ENCODE data around the gene ERCC6L.
"Not testable (repeated sequence)": the region's sequence is repeated elsewhere in the genome, so short reads cannot be mapped to it uniquely, and the experiment has no call there.

The ERCC6L gene

DNA sequence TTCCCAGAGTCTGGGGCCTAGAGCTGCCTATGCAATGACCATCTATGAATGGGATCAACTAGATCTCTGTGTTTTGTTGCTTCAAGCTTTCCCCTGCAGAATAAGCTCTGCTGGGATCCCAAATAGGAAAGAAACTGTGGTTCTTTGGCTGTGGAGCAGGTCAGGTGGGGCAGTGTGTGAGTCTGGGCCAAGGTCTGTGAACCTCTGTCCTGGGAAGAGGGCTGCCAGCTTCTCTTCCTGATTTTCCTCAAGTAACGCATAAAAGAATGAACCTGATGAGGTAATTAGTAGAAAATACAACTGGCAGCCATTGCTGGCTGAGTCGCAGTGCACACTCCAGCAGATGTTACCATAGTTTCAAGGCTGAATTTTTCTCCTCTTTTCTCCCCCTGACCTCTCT is 61.8 kb downstream of the ERCC6L start:
- no peak for DNase-seq (ENCODE audit: low read depth in 2 of 3, low spot score in 2 of 3)

DNA sequence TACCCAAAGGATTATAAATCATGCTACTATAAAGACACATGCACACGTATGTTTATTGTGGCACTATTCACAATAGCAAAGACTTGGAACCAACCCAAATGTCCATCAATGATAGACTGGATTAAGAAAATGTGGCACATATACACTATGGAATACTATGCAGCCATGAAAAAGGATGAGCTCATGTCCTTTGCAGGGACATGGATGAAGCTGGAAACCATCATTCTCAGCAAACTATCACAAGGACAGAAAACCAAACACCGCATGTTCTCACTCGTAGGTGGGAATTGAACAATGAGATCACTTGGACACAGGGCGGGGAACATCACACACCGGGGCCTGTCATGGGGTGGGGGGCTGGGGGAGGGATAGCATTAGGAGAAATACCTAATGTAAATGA is 62.5 kb downstream of the ERCC6L start:
- not testable (repeated sequence) for DNase-seq (ENCODE audit: low read depth in 2 of 3, low spot score in 2 of 3)

DNA sequence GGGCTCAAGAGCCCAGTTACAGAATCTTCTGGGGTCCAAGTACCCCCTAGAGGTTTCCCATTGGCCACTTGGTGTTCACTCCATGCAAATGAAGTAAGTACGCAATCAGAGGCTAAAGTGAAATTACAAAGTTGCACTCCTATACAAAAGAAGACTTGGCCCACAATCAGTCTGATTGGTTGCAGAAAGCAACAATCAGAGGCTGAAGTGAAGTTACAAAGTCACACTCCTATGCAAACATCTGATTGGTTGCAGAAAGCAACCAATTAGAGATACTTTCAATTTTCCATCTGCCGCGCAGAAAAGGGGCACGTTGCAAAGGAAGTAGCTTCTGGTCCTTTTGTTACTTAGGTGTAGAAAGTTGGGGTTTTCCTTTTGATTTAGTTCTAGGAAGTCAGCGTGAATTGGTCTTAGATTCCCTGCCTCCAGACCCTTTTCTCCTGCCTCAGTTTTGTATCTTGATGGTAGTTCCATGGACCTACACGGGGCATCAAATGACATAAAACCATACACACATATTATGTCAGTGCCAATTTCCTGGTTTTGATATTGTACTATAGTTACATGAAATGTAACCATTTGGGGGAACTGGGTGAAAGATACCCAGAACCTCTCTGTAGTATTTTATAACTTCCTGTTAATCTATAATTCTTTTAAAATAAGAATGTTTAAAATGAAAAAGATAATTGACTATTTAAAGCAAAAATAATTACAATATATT is 69.7 kb downstream of the ERCC6L start:
- no peak for DNase-seq (ENCODE audit: low read depth in 2 of 3, low spot score in 2 of 3)

DNA sequence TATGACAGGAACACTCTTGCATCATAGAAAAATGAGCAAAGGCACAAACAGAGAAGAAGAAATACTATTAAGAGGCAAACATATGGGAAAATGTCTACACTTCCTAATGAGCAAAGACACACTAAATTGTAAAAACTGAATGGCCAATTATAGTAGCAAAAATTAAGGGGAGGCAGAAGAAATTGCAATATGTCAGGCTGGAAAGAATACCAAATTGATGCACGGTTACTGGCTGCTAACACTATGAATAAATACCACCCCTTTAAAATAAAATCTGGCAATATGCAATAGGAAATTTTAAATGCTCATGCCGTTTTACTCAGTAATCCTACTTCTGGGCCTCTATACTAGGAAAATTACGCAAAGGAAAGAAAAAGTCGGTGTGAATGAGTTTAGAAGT is 73.3 kb downstream of the ERCC6L start:
- DNase-seq (ENCODE audit: low read depth in 2 of 3, low spot score in 2 of 3), result no peak

DNA sequence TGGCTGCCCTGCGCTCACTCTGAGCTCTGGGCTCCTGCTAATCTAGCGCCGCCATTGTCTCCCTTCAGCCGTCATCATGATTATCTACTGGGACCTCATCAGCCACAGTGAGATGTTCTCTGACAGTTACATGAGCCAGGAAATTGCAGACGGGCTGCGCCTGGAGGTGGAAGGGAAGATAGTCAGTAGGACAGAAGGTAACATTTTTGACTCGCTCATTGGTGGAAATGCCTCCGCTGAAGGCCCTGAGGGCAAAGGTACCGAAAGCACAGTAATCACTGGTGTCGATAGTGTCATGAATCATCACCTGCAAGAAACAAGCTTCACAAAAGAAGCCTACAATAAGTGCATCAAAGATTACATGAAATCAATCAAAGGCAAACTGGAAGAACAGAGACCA is 79.1 kb downstream of the ERCC6L start:
- DNase-seq (ENCODE audit: low read depth in 2 of 3, low spot score in 2 of 3), result no peak

DNA sequence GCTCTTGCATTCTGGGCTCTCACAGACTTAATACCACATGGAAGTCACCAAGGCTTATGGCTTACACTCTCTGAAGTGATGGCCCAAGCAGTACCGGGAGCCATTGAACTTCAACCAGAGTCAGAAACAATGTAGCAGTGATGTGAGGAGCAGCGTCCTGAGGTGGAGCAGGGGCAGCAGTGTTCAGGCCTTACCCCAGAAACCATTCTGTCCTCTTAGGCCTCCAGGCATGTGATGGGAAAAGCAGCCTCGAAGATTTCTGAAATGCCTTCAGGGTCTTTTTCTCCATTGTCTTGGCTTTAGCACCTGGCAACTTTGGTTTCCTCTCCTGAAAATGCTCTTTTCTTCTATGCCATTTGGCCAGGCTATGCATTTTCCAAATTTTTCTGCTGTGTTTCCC is 80.1 kb downstream of the ERCC6L start:
- no peak for DNase-seq (ENCODE audit: low read depth in 2 of 3, low spot score in 2 of 3)

All from activated CD8-positive, alpha-beta memory T cell treated with anti-CD3 and anti-CD28 coated beads for 48 hours (primary cell).